Keratinocyte (primary cell): ENCODE measurements around the gene CPT1B. TPM values are rescaled to one million over a fixed set of nuclear protein-coding genes. Genes with fewer than 3 reads are reported as not detected.
A peak's percentile ranks its signal among the peaks of the same experiment; 100 is the strongest.

ENCODE experiments used
- DNase-seq: peaks from one replicate; pipeline ENCODE4 v3.0.0-alpha.2; 2011; ENCODE audit warnings: low read depth, missing footprints, low spot score
- FAIRE-seq: peaks from 2 replicates; lab custom pipeline; 2011; peaks lifted over from hg19 to GRCh38; lab: Jason Lieb, UNC
- H2AFZ ChIP-seq: 2 replicates; pipeline ENCODE4 v1.6.0; 2012; ENCODE audit warnings: low read length, control low read depth, inconsistent platforms; ENCODE audit not compliant: control insufficient read depth
- H3K27ac ChIP-seq: 2 replicates; pipeline ENCODE4 v1.5.1; 2011; ENCODE audit warnings: low read length; ENCODE audit not compliant: control insufficient read depth, insufficient read depth
- H3K27me3 ChIP-seq: 3 replicates; pipeline ENCODE4 v1.6.0; 2011; ENCODE audit warnings: low read length; ENCODE audit not compliant: control insufficient read depth, insufficient read depth; ENCODE audit errors: extremely low read depth
- H3K36me3 ChIP-seq, 2 experiments: 2 replicates in 1 of 2; 3 replicates in 1 of 2; pipeline ENCODE4 v1.5.1; 2011; ENCODE audit warnings: low read length in 2 of 2, mild to moderate bottlenecking in 1 of 2; ENCODE audit not compliant: control insufficient read depth in 2 of 2, insufficient read depth in 2 of 2; ENCODE audit errors: extremely low read depth in 1 of 2
- H3K4me1 ChIP-seq: 3 replicates; pipeline ENCODE4 v1.5.1; 2011; ENCODE audit warnings: low read length; ENCODE audit not compliant: control insufficient read depth, insufficient read depth; ENCODE audit errors: extremely low read depth
- H3K4me2 ChIP-seq: 3 replicates; pipeline ENCODE4 v1.6.0; 2011; ENCODE audit warnings: low read depth, low read length; ENCODE audit not compliant: control insufficient read depth, insufficient read depth; ENCODE audit errors: extremely low read depth
- H3K4me3 ChIP-seq, 3 experiments: fragments of 200-600 bp in 1 of 3; sonication (generic) in 1 of 3; 2 replicates in 2 of 3; 3 replicates in 1 of 3; pipeline ENCODE4 v1.5.1; 2011 to 2016; ENCODE audit warnings: low read length in 3 of 3, mild to moderate bottlenecking in 3 of 3, control low read depth in 2 of 3, inconsistent platforms in 1 of 3, low read depth in 1 of 3, mixed read lengths in 1 of 3, mixed run types in 1 of 3, moderate library complexity in 1 of 3; ENCODE audit not compliant: control insufficient read depth in 2 of 3, insufficient read depth in 2 of 3; ENCODE audit errors: extremely low read depth in 1 of 3
- H3K79me2 ChIP-seq: 2 replicates; pipeline ENCODE4 v1.6.0; 2012; ENCODE audit warnings: low read length; ENCODE audit not compliant: control insufficient read depth, insufficient read depth
- H3K9ac ChIP-seq: 3 replicates; pipeline ENCODE4 v1.6.0; 2011; ENCODE audit warnings: low read length; ENCODE audit not compliant: control insufficient read depth, insufficient read depth; ENCODE audit errors: extremely low read depth
- H3K9me1 ChIP-seq: 3 replicates; pipeline ENCODE4 v1.6.0; 2011; ENCODE audit warnings: low read length; ENCODE audit not compliant: control insufficient read depth, insufficient read depth; ENCODE audit errors: extremely low read depth
- H3K9me3 ChIP-seq: 2 replicates; pipeline ENCODE4 v1.5.1; 2012; ENCODE audit warnings: low read depth, low read length; ENCODE audit not compliant: control insufficient read depth
- H4K20me1 ChIP-seq: 3 replicates; pipeline ENCODE4 v1.6.0; 2011; ENCODE audit warnings: low read length; ENCODE audit not compliant: control insufficient read depth, insufficient read depth; ENCODE audit errors: extremely low read depth
- CTCF ChIP-seq, 3 experiments: IDR thresholded peaks in 1 of 3; conservative IDR thresholded peaks in 1 of 3; optimal IDR thresholded peaks in 1 of 3; 2 replicates in 2 of 3; 3 replicates in 1 of 3; pipeline versions ENCODE3 to v1.5.1; 2011; ENCODE audit warnings: low read length in 3 of 3, mild to moderate bottlenecking in 3 of 3, moderate library complexity in 2 of 3, control low read depth in 1 of 3, inconsistent platforms in 1 of 3; ENCODE audit not compliant: insufficient read depth in 2 of 3; ENCODE audit errors: extremely low read depth in 1 of 3
- EZH2 ChIP-seq: IDR thresholded peaks from one replicate; pipeline ENCODE4 v1.6.1; 2012; ENCODE audit warnings: inconsistent platforms, mild to moderate bottlenecking, low read length, moderate library complexity
- dilution Hi-C: fragments of 300-500 bp; cut with MboI; formaldehyde crosslinking; loops from one replicate; pipeline ENCODE4 v1.7.0; 2020; ENCODE audit warnings: low sequenced_read_pairs; ENCODE audit not compliant: extremely low pct_ligation_motif_present
- polyA plus RNA-seq, 5 experiments: library from polyadenylated mRNA; depleted of rRNA in 3 of 5; stranded (reverse) in 3 of 5; stranded (forward) in 1 of 5; unstranded in 1 of 5; fragments of >200 nt; gene quantifications; 1 replicate in 1 of 5; 2 replicates in 3 of 5; 3 replicates in 1 of 5; pipeline versions ENCODE4 v1.2.1 to v1.2.3, GENCODE V29; 2011 to 2012; ENCODE audit warnings: missing spikeins in 2 of 5, low read depth in 1 of 5, low replicate concordance in 1 of 5

Gene CPT1B
- polyA plus RNA-seq, 1 donor (not counting 4 experiments of a cell fraction or from before 2014, with no cell fraction given), result 11.0 TPM

GRCh38 chr22:50526108-50526833, 52.0 kb downstream of the CPT1B start:
- no peak for DNase-seq
- peaks cover 17 to 27% of the 10 kb centered on the region in 2 experiments for H3K36me3 ChIP-seq
- H4K20me1 ChIP-seq, result no peaks in the 10 kb centered on the region
- peaks cover 21% of the 10 kb centered on the region for H3K4me1 ChIP-seq
- H3K9me3 ChIP-seq, result no peaks in the 10 kb centered on the region
- H2AFZ ChIP-seq, result peak overlapping the region; percentile 19
- peak overlapping the region; percentile 69 for H3K4me2 ChIP-seq
- peak overlapping the region; percentile 72 to 81 (median 79) for H3K4me3 ChIP-seq
- TF ChIP-seq EZH2 (no peak), CTCF (optimal IDR thresholded peaks at IDR 0.05 in 1 of 3, IDR thresholded peaks at IDR 0.05 in 1 of 3, conservative IDR thresholded peaks at IDR 0.05 in 1 of 3; ENCODE audit: extremely low read depth in 1 of 3, insufficient read depth in 2 of 3, low read length in 3 of 3) (peak in 2 of 3 experiments; percentile 50 to 66)
- H3K27ac ChIP-seq, result peak overlapping the region; percentile 70
- H3K79me2 ChIP-seq, result peaks cover 24% of the 10 kb centered on the region
- H3K27me3 ChIP-seq, result peaks cover 10% of the 10 kb centered on the region
- peak overlapping the region; percentile 85 for H3K9ac ChIP-seq
- dilution Hi-C loops, result no loop called here
- FAIRE-seq, result no peak
- no peaks in the 10 kb centered on the region for H3K9me1 ChIP-seq

GRCh38 chr22:50525858-50526107, 52.4 kb downstream of the CPT1B start:
- no peaks in the 10 kb centered on the region for H3K9me3 ChIP-seq
- peaks cover 24% of the 10 kb centered on the region for H3K79me2 ChIP-seq
- H3K27me3 ChIP-seq, result peaks cover 6% of the 10 kb centered on the region
- peak overlapping the region; percentile 70 for H3K27ac ChIP-seq
- H3K9me1 ChIP-seq, result no peaks in the 10 kb centered on the region
- peak overlapping the region; percentile 85 for H3K9ac ChIP-seq
- DNase-seq, result no peak
- TF ChIP-seq EZH2 (no peak), CTCF (optimal IDR thresholded peaks at IDR 0.05 in 1 of 3, IDR thresholded peaks at IDR 0.05 in 1 of 3, conservative IDR thresholded peaks at IDR 0.05 in 1 of 3; ENCODE audit: extremely low read depth in 1 of 3, insufficient read depth in 2 of 3, low read length in 3 of 3) (no peak)
- dilution Hi-C loops, result no loop called here
- no peak overlapping the region for H2AFZ ChIP-seq
- peak overlapping the region; percentile 69 for H3K4me2 ChIP-seq
- H3K4me3 ChIP-seq, result peak overlapping the region; percentile 72 to 81 (median 79)
- H3K36me3 ChIP-seq, result peaks cover 17 to 29% of the 10 kb centered on the region in 2 experiments
- H4K20me1 ChIP-seq, result no peaks in the 10 kb centered on the region
- peaks cover 16% of the 10 kb centered on the region for H3K4me1 ChIP-seq
- FAIRE-seq, result no peak
